Pons (tissue), 1 donor: Measurements from ENCODE around the gene SLC26A1.

Experiments
- DNase-seq: peaks from one replicate; pipeline ENCODE4 v3.0.0-alpha.2; 2016; ENCODE audit warnings: low spot score

Gene SLC26A1

GRCh38 chr4:965766-966134 is 27.5 kb downstream of the SLC26A1 start:
- no peak for DNase-seq

- DNase-seq: no peak
These were observed 28.0 kb downstream of the SLC26A1 start for GRCh38 chr4:965048-965765.

- DNase-seq: no peak
These were observed 28.7 kb downstream of the SLC26A1 start for GRCh38 chr4:964346-965025.

- no peak for DNase-seq
These were observed 29.7 kb downstream of the SLC26A1 start for GRCh38 chr4:963276-964225.

GRCh38 chr4:962231-963208 is 30.7 kb downstream of the SLC26A1 start:
- no peak for DNase-seq

- DNase-seq: no peak
These were observed 31.6 kb downstream of the SLC26A1 start for GRCh38 chr4:961351-962230.

- no peak for DNase-seq
These were observed 32.4 kb downstream of the SLC26A1 start for GRCh38 chr4:960636-961350.

- no peak for DNase-seq
These were observed 33.0 kb downstream of the SLC26A1 start for GRCh38 chr4:960140-960635.

GRCh38 chr4:959338-960139 is 33.7 kb downstream of the SLC26A1 start:
- no peak for DNase-seq

- DNase-seq: peak; percentile 22
These were observed 34.4 kb downstream of the SLC26A1 start for GRCh38 chr4:958696-959337.

GRCh38 chr4:958314-958665 is 34.9 kb downstream of the SLC26A1 start:
- no peak for DNase-seq

- no peak for DNase-seq
These were observed 35.5 kb downstream of the SLC26A1 start for GRCh38 chr4:957581-958313.

- DNase-seq: no peak
These were observed 36.0 kb downstream of the SLC26A1 start for GRCh38 chr4:957231-957580.

- DNase-seq: no peak
These were observed 36.5 kb downstream of the SLC26A1 start for GRCh38 chr4:956531-957230.

GRCh38 chr4:955931-956381 is 37.2 kb downstream of the SLC26A1 start:
- no peak for DNase-seq

- no peak for DNase-seq
These were observed 37.9 kb downstream of the SLC26A1 start for GRCh38 chr4:955161-955921.
